ENCODE results near the gene PTGIS. TPM values are rescaled to one million over a fixed set of nuclear protein-coding genes. Genes with fewer than 3 reads are reported as not detected.
"Not testable (repeated sequence)": the region's sequence is repeated elsewhere in the genome, so short reads cannot be mapped to it uniquely, and the experiment has no call there.

PTGIS gene
- total RNA-seq, 1 donor from 2014 or later: 43.6 TPM

DNA sequence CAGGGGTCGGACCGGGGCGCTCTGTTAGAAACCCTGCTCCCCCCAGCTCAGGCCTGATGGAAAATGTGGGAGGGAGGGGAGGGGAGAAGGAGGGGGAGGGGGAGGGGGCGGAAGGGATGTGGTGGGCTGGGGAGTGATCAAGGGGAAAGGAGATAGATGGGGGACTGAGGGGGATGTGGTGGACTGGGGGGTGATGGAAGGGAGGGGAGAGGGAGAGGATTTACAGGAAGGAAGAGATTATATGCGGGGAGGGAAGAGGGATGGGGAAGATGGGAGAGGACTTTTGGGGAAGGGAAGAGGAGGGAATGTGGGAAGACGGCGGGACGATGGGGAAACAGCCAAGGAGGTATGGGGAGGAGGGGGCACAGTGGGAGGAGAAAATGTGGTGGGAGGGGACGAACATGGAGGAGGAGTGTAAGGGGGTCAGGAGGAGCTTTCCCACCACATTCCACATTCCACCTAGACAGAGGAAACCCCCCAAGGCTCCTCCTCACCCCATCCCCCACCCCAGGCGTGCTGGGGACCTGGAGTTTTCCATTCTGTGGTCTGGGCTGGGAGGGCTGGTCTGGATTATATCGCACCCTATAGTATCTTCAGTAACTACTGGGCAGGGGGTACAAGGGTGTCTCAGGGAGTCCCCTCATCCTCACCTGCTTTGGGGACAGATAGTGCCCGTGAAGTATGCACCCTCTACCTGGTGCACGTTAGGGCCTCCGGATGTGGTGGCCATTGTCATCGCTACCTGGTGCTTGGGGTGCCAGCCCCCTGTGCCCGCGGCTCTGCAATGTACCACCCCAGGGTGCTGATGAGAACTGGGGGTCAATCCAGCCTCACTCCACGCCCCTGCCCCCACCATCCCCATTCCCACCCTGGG lies 578 bp upstream of the PTGIS start:
- Mint-ChIP-seq H3K27ac (peak overlapping the region; percentile 80), H3K9me3 (peaks cover 4% of the 10 kb centered on the region), H3K27me3 (ENCODE audit: insufficient read depth) (peaks cover 36% of the 10 kb centered on the region), H3K4me3 (peak overlapping the region; percentile 76), H3K4me1 (ENCODE audit: low read depth) (peaks cover 47% of the 10 kb centered on the region), H3K36me3 (ENCODE audit: low read depth) (peaks cover 12% of the 10 kb centered on the region)
- no peak for DNase-seq (ENCODE audit: low spot score)
- intact Hi-C loops (cut with micrococcal nuclease): no loop called here

DNA sequence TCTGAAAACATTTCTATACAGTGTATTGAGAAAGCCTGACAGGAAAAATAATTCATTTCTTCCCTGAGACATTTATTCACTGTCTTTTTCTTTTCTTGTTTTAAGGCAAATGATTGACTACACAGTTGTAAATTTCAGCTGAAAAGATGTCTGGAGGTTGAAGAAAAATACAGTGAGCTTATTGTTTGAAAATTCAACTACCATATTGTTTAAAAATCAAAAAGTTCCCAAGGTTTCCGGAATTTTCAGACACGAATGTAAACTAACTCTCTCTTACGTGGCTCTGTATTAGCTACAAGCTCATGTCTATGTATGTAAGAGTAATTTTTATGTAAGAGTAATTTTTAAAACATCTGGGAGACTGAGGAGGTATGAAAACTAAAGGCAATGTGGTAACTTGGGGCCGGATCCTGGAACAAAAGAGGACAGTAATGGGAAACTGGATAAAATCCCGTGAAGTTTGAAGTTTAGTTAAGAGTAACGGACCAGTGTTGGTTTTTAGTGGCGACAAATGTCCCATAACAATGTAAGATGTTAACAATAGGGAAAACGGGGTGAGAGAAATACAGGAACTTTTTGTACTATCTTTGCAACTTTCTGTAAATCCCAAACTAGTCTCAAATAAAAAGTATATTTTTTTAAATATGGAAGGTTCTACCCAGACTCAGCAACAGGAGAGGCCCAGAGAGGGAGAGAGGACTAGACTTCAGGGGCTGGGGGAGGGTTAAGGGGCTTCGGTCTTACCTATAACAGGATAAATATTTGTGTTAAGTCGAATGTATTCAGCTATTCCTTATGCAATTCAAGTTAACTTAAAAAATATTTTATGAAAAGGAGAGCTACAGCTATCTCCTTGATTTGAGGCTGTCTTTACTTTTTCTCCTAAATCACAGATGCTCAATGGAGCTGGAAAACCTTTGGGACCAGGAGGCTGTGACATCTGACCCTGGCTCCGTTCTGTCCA lies 1.3 kb downstream of the PTGIS start:
- intact Hi-C loops (cut with micrococcal nuclease): no loop called here
- DNase-seq (ENCODE audit: low spot score): no peak
- Mint-ChIP-seq H3K9me3 (peaks cover 7% of the 10 kb centered on the region), H3K4me1 (ENCODE audit: low read depth) (peaks cover 38% of the 10 kb centered on the region), H3K27me3 (ENCODE audit: insufficient read depth) (peaks cover 30% of the 10 kb centered on the region), H3K4me3 (peak overlapping the region; percentile 77), H3K36me3 (ENCODE audit: low read depth) (peaks cover 15% of the 10 kb centered on the region), H3K27ac (peak overlapping the region; percentile 72)

DNA sequence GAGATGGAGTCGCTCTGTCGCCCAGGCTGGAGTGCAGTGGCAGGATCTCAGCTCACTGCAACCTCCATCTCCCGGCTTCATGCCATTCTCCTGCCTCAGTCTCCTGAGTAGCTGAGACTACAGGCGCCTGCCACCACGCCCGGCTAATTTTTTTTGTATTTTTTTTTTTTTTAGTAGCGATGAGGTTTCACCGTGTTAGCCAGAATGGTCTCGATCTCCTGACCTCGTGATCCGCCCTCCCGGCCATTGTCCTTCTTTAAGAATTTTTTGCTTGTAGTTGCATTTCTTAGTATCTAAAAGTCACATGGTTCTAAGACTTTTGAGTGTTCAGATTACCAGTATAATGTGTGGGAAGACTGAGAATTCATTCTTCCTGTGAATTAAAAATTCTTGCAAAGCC lies 2.9 kb downstream of the PTGIS start:
- intact Hi-C loops (cut with micrococcal nuclease); H3K27ac Mint-ChIP-seq; H3K9me3 Mint-ChIP-seq; DNase-seq (ENCODE audit: low spot score): not testable (repeated sequence)
- H3K4me3 Mint-ChIP-seq: peak overlapping the region; percentile 20
- H3K36me3 Mint-ChIP-seq (ENCODE audit: low read depth): peaks cover 20% of the 10 kb centered on the region
- peaks cover 44% of the 10 kb centered on the region for H3K4me1 Mint-ChIP-seq (ENCODE audit: low read depth)
- H3K27me3 Mint-ChIP-seq (ENCODE audit: insufficient read depth): peaks cover 36% of the 10 kb centered on the region

DNA sequence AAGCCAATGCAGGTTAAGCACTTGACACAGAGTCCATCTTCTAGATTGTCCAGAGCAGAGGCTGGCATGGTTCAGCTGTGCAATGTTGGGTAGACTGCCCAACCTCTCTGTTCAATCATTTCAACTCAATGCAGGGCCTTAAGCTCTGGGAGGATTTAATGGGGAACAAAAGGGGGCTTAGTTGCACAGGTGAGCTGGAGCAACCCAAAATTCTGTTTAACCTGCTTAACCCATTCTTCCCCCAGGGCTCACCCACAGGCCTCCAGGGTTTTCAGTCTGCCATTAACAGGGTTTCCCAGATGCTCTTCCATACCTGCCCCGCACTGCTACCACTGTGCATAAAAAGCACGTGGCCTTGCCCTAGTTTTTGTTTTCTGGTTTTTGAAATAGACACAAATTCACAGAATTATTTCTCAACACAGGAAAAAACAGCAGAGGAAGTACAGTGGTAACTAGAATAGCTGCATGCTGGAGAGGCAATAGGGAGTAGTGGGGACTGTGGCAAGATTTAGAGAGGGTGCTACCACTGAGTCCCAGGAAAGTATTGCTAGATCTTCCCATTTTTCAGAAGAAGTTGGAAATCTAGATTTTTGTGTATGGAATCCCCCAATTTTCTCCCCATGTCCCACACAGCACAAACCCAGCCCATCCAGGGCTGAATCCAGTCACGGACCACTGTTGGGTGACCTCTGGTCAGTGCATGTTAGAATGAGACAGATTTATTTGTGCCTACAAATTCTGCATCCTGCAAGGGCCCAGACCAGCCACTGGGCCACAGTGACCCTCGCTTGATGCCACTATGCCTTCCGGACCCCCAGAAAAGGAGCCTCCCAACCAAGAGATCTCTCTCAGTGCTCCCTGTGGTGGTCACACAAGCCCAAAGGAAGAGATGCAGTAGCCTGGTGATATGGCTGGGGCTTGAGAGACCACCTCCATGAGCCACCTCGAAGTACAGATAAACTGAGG lies 4.6 kb downstream of the PTGIS start:
- Mint-ChIP-seq H3K36me3 (ENCODE audit: low read depth) (peaks cover 19% of the 10 kb centered on the region), H3K4me1 (ENCODE audit: low read depth) (peaks cover 34% of the 10 kb centered on the region), H3K27ac (no peak overlapping the region), H3K4me3 (no peak overlapping the region), H3K9me3 (peaks cover 7% of the 10 kb centered on the region), H3K27me3 (ENCODE audit: insufficient read depth) (peaks cover 31% of the 10 kb centered on the region)
- no peak for DNase-seq (ENCODE audit: low spot score)
- intact Hi-C loops (cut with micrococcal nuclease): no loop called here

DNA sequence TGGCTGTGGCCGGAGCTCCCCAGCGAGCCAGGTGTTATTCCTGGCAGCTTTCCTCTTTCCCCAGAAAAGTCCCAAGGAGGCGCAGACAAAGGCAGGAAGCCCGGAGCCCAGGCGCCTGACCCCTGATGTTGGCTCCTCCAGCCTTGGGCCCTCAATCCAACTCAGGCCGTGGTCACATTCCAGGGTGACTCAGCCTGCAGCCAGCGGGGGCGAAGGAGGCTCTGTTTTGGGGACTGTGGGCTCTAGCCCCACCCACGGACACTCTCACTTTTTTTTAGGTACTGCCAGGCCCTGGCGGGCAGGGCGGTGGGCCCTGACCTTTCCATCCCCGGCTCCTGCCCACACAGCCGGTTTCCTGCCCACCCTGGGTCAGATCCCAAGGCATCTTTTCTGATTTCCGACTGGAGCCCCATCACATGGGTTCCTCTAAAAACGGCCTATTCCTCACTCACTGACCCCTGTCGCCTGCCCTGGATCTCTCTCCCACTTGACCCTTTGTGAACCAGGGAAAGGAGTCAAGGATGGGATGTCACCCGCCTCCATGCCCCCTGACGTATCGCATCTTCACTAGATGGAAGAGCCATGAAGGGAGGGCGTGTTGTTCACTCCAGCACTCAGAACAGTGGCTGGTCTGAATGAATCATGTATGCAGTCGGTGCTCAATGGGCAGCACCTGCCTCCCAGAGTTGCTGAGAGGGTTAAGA lies 5.5 kb downstream of the PTGIS start:
- intact Hi-C loops (cut with micrococcal nuclease): no loop called here
- H3K27me3 Mint-ChIP-seq (ENCODE audit: insufficient read depth): peaks cover 37% of the 10 kb centered on the region
- H3K27ac Mint-ChIP-seq: no peak overlapping the region

DNA sequence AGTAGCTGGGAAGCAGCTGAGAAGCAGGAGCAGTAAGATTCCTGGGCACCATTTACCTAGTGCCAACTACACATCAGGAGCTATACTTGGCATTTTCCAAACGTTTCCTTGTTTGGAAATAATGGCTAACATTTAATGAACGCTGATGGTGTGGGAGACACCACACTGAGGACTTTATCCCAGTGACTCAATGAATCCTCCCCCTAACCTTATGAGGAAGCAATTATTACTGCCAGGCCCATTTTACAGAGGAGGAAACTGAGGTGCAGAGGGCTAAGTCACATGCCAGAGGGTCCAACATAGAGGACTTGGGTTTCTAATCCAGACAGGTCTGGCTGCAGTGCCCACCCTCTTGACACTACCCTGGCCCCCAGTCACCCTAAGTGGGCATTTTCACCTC lies 6.1 kb downstream of the PTGIS start:
- Mint-ChIP-seq H3K9me3 (peaks cover 11% of the 10 kb centered on the region), H3K27me3 (ENCODE audit: insufficient read depth) (peaks cover 37% of the 10 kb centered on the region), H3K27ac (no peak overlapping the region), H3K36me3 (ENCODE audit: low read depth) (peaks cover 24% of the 10 kb centered on the region), H3K4me1 (ENCODE audit: low read depth) (peaks cover 44% of the 10 kb centered on the region), H3K4me3 (no peak overlapping the region)
- DNase-seq (ENCODE audit: low spot score): no peak
- intact Hi-C loops (cut with micrococcal nuclease): no loop called here

More for the DNA sequence above, 5.5 kb downstream of the PTGIS start:
- DNase-seq (ENCODE audit: low spot score): no peak
- Mint-ChIP-seq H3K9me3 (peaks cover 7% of the 10 kb centered on the region), H3K36me3 (ENCODE audit: low read depth) (peaks cover 19% of the 10 kb centered on the region), H3K4me1 (ENCODE audit: low read depth) (peaks cover 39% of the 10 kb centered on the region), H3K4me3 (no peak overlapping the region)

DNA sequence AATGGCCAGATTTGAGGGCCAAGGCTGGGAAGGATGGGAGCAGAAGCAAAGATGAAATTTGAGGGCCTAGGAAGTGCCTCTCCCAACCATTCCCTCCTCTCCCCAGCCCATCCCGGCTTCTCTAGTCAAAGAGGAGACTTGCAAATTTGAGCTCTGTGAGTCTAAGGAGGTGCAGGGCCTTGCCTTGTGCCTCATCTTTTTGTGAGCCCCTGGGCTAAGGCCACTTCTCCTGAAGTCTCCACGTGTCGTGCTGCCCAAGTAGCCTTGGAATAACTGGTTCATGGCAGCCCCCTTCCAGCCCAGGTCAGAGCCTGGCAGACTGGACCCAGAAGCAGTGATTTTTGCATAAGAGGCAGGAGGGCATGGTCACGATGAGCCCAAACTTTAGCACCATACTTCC lies 6.7 kb downstream of the PTGIS start:
- peaks cover 39% of the 10 kb centered on the region for H3K4me1 Mint-ChIP-seq (ENCODE audit: low read depth)
- no peak overlapping the region for H3K27ac Mint-ChIP-seq
- peaks cover 13% of the 10 kb centered on the region for H3K9me3 Mint-ChIP-seq
- no peak overlapping the region for H3K4me3 Mint-ChIP-seq
- DNase-seq (ENCODE audit: low spot score): no peak
- peaks cover 20% of the 10 kb centered on the region for H3K36me3 Mint-ChIP-seq (ENCODE audit: low read depth)
- H3K27me3 Mint-ChIP-seq (ENCODE audit: insufficient read depth): peaks cover 34% of the 10 kb centered on the region
- intact Hi-C loops (cut with micrococcal nuclease): no loop called here

DNA sequence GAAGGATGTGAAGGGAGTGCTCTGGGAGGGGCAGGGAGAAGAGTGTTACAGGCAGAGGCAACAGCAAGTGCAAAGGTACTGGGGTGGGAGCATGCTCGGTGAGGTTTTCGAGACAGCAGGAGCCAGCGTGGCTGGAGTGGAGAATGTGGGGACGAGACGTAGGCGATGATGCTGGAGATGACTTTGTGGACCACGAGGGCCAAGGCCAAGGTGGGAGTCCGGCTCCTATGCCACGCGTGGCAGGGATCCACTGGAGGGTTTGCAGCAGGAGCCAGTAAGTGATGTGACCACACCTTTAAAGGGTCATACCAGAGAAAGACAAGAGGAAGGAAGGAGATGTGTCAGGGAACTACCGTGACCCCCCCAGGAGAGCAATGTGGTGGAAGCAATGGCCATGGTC lies 7.3 kb downstream of the PTGIS start:
- Mint-ChIP-seq H3K27me3 (ENCODE audit: insufficient read depth) (peaks cover 38% of the 10 kb centered on the region), H3K36me3 (ENCODE audit: low read depth) (peaks cover 20% of the 10 kb centered on the region), H3K4me3 (no peak overlapping the region), H3K9me3 (peaks cover 16% of the 10 kb centered on the region), H3K27ac (no peak overlapping the region), H3K4me1 (ENCODE audit: low read depth) (peaks cover 34% of the 10 kb centered on the region)
- intact Hi-C loops (cut with micrococcal nuclease): no loop called here
- DNase-seq (ENCODE audit: low spot score): no peak

DNA sequence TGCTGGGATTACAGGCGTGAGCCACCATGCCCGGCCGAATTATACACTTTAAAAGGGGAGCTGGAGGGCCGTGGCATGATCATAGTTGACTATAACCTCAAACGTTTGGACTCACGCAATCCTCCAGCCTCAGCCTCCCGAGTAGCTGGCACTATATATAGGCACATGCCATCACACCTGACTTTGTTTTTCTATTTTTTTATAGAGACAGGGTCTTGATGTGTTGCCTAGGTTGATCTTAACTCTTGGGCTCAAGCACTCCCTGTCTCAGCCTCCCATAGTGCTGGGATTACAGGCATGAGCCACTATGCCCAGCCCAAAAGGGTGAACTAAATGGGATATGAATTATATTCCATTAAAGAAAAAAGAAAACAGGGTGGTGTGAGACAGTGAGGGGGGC lies 7.8 kb downstream of the PTGIS start:
- Mint-ChIP-seq H3K27ac (no peak overlapping the region), H3K9me3 (peaks cover 18% of the 10 kb centered on the region), H3K27me3 (ENCODE audit: insufficient read depth) (peaks cover 41% of the 10 kb centered on the region), H3K4me3 (no peak overlapping the region), H3K4me1 (ENCODE audit: low read depth) (peaks cover 34% of the 10 kb centered on the region), H3K36me3 (ENCODE audit: low read depth) (peaks cover 21% of the 10 kb centered on the region)
- DNase-seq (ENCODE audit: low spot score): no peak
- intact Hi-C loops (cut with micrococcal nuclease): no loop called here

DNA sequence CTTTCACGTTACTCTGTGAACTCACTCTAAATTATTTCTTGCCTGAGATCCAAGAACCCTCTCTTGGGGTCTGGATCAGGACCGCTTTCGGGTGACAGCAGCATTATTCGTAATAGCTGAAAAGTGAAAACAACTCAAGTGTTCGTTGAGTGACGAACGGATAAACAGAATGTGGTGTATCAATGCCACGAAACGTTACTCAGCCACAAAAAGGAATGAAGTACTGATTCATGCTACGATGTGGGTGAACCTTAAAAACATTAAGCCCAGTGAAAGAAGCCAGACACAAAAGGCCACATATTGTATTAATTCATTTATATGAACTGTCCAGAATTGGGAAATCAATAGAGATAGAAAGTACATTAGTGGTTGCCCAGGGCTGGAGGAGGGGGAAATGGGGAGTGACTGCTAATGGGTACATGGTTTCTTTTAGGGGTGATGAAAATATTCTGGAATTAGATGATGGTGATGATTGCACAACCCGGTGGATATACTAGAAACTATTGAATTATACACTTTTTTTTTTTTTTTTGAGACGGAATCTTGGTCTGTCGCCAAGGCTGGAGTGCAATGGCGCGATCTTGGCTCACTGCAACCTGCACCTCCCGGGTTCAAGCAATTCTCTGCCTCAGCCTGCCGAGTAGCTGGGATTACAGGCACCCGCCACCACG lies 8.4 kb downstream of the PTGIS start:
- peaks cover 34% of the 10 kb centered on the region for H3K4me1 Mint-ChIP-seq (ENCODE audit: low read depth)
- peaks cover 44% of the 10 kb centered on the region for H3K27me3 Mint-ChIP-seq (ENCODE audit: insufficient read depth)
- no peak overlapping the region for H3K27ac Mint-ChIP-seq
- H3K36me3 Mint-ChIP-seq (ENCODE audit: low read depth): peaks cover 21% of the 10 kb centered on the region
- peaks cover 18% of the 10 kb centered on the region for H3K9me3 Mint-ChIP-seq
- DNase-seq (ENCODE audit: low spot score): no peak
- intact Hi-C loops (cut with micrococcal nuclease): no loop called here
- H3K4me3 Mint-ChIP-seq: no peak overlapping the region

DNA sequence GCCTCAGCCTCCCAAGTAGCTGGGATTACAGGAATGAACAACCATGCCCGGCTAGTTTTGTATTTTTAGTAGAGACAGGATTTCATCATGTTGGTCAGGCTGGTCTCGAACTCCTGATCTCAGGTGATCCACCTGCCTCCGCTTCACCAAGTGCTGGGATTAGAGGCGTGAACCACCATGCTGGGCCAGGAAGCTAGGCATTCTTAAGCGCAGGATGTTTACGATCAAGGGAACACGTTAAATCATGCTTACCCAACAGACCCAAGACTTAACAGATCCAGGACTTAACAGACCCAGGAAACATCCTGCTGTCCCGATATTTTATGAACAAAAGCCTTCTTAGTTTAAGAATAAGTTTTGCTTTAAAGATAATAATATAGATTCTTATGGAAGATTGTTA lies 9.1 kb downstream of the PTGIS start:
- Mint-ChIP-seq H3K9me3 (peaks cover 17% of the 10 kb centered on the region), H3K4me1 (ENCODE audit: low read depth) (peaks cover 33% of the 10 kb centered on the region), H3K4me3 (no peak overlapping the region), H3K27me3 (ENCODE audit: insufficient read depth) (peaks cover 47% of the 10 kb centered on the region), H3K27ac (no peak overlapping the region), H3K36me3 (ENCODE audit: low read depth) (peaks cover 21% of the 10 kb centered on the region)
- no peak for DNase-seq (ENCODE audit: low spot score)
- intact Hi-C loops (cut with micrococcal nuclease): no loop called here

Data from activated T-helper 1 cell treated with anti-CD3 and anti-CD28 coated beads, Interleukin-12 subunit alpha, Interleukin-12 subunit beta, Interleukin-2, Interleukin-4 antibody, amounts not matched to agents 30 ng/mL and 10 ng/mL and 1 ng/mL, durations not matched to agents 14 hours and 24 hours and 36 hours (primary cell).